Endometrium (tissue), 2 donors: Measurements from ENCODE around the gene EPS15.
"Not testable (repeated sequence)": the region's sequence is repeated elsewhere in the genome, so short reads cannot be mapped to it uniquely, and the experiment has no call there.

ENCODE experiments used
- FAIRE-seq: peaks from 2 replicates; lab custom pipeline; 2012; peaks lifted over from hg19 to GRCh38; lab: Jason Lieb, UNC
- donor health status: control.
- donor health status: control.

The EPS15 gene

DNA sequence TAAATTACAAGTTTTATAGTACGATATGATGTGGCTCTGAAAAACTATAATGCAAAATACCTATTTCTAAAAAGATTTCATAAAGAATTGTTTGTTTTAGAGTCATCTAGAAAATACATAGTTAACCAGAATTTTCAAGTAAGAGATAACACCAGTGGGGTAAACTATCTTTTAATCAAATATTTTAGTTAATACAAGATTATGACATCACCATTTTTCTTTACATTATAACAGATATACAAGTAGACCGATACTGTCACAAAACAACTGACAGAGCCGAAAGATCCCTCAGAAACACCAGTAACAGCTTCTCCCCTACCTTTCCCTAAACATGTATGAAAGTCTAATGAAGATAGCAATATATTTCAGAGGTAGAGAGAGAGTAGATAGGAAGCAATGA, 54.2 kb downstream of the EPS15 start:
- no peak for FAIRE-seq

- no peak for FAIRE-seq
Measured at GRCh38 chr1:51463561-51463960, 55.5 kb downstream of the EPS15 start.

DNA sequence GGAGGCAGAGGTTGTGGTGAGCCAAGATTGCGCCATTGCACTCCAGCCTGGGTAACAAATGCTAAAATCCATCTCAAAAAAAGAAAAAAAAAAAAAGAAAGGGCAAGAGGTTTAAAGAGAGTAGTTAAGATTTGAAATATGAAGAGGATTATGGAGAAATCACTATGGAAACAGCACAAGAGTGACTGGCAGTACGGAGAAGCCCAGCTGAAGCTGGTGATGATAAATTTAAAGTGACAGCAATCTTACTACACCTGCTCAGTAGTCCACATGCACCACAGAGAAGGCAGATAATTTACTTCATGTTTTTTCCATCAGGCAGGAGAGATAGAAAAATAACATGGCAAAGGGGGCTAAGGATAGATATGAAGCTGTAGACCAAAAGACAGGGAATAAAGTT, 56.8 kb downstream of the EPS15 start:
- FAIRE-seq: not testable (repeated sequence)

- FAIRE-seq: no peak
Measured at GRCh38 chr1:51454554-51454953, 64.5 kb downstream of the EPS15 start.

GRCh38 chr1:51453010-51453409, 66.1 kb downstream of the EPS15 start:
- FAIRE-seq: no peak

GRCh38 chr1:51448844-51449454, 70.1 kb downstream of the EPS15 start:
- not testable (repeated sequence) for FAIRE-seq

DNA sequence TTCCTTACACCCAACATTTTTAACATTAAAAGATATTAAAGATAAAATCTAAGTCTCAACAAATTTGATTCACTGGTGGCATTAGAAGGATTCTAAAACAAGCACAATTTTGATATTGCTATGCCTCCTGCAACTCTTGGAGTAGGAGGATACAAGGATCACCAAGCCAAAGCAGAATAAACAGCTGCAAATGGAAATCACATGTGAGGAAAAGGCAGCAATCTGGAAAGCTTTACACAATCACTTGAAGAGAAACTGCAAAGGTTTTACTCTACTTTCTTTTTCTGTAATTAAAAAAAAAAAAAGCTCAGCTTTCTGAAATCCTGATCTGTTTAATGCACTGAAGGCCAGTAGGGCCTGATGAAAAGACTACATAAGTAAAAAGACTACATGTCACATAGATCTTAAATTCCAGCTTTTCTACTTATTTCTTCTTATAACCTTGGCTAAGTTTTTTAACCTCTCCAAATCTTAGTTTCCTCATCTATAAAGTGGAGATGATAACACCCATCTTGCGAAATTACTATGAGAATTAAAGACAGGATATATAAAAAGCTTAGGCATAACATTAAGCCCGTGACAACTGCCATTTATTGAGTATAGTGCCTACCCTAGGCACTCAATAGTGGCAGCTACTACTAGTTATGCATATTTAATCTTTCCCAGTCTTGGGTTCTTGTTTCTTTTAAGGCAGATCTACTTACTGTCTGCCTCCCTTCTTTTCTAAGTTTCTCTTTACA, 73.5 kb downstream of the EPS15 start:
- peak; percentile 84 for FAIRE-seq

GRCh38 chr1:51444534-51445192, 74.4 kb downstream of the EPS15 start:
- no peak for FAIRE-seq

GRCh38 chr1:51444096-51444495, 75.0 kb downstream of the EPS15 start:
- no peak for FAIRE-seq

DNA sequence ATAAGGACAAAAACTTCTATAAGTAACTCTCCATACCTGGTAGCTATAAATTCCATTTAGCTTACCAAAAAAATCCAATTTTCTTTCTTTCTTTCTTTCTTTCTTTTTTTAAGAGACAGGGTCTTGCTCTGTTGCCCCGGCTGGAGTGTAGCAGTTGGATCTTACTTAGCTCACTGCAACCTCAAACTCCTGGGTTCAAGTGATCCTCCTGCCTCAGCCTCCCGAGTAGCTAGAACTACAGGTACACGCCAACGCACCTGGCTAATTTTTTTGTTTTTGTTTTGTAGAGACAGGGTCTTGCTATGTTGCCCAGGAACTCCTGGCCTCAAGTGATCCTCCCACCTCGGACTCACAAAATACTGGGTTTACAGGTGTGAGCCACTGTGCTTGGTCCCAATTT, 75.5 kb downstream of the EPS15 start:
- no peak for FAIRE-seq

DNA sequence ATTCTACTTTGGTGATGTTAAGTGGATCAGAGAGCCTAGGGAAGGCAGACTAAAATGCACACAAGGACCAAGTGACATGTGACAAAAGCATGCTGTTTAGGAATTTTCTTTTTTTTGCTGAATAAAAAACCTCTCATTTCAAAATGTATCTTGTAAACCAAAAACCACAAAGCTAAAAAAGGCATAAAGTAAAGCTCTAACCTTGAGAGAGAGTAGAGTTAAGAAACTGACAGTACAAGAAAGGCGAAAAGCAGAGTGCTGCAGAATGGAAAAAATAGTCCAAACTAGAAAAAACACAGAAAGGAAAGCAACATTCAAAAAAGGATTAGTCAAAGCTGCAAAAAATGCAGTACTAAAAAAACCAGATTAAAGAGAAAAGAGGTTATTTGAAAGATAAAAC, 76.5 kb downstream of the EPS15 start:
- FAIRE-seq: no peak

DNA sequence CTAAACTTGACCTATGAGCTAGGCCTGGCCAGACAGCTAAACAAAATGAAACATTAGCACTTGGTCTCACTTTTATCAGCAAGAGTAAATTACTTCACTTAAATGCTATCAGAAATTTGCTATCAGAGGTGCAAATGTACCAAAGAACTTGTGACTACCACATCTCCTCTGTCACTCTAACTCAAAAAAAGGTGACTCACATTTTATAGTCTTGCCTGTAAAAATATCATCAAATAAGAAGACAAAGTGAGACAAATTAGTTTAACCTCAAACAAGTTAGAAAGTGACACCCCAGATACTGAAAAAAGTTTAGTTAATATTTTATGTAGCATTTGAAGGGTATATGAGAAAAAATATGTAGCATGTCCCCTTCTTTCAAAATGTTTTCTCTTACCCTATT, 76.9 kb downstream of the EPS15 start:
- no peak for FAIRE-seq

DNA sequence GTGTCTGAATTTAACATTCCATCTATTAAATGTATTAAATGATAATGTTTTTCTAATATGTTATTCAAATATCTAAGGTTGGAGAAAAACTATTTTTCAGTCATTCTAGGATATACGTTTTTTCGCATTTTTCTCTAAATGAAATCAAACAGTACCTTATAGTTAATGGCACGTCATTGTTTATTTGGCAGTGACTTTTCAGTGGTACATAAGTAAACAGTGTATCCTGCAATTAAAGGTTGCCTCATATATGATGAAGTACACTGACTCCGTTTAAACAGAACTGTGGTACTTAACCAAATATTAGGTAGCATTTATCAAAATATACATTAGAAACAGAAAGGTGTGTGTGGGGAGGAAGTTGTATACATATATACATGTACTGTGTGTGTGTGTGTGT, 79.2 kb downstream of the EPS15 start:
- FAIRE-seq: no peak

DNA sequence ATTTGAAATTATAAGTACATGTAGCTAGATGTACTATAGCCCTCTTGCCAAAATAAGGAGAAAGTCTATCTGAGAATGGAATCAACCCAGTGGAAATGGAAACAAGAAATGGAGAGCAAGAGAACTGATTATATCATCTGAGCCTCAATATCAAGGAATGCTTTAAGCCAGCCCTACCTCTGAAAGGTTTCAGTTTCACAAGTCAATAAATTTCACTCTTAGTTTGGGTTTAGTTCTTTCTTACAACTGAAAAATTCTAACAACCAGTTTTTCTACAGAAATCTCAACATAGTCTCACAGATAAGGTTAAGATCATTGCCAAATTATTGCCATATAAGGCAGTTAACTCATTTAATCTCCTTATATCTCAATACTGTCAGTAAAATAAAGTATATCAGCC, 80.0 kb downstream of the EPS15 start:
- no peak for FAIRE-seq

DNA sequence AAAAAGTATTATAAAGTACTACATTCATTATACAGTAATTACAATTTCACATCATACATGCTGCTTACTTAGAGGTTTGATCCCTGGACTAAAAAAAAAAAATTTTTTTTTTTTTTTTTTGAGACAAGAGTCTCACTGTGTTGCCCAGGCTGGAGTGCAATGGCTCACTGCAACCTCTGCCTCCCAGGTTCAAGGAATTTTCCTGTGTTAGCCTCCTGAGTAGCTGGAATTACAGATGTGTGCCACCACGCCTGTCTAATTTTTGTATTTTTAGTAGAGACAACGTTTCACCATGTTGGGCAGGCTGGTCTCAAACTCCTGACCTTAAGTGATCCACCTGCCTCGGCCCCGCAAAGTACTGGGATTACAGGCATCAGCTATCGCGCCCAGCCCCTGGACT, 81.7 kb downstream of the EPS15 start:
- not testable (repeated sequence) for FAIRE-seq

DNA sequence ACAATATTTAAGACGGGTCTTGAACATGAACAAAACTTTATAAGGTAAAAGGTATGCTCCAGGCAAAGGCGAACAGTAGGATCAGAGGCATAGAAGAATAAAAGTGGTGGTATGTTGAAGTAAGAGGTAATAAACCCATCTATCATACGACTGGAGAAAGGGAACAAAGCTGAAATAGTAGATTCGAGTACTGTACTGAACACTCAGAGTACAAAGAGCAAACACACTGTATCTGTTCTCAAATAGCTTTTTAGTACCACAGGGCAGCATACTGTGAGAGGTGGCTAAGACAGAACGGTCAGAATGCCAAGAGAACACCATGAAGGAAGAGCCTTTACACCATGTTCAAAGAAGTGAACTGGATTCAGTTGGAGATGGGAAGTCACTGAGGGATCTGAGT, 83.2 kb downstream of the EPS15 start:
- no peak for FAIRE-seq

DNA sequence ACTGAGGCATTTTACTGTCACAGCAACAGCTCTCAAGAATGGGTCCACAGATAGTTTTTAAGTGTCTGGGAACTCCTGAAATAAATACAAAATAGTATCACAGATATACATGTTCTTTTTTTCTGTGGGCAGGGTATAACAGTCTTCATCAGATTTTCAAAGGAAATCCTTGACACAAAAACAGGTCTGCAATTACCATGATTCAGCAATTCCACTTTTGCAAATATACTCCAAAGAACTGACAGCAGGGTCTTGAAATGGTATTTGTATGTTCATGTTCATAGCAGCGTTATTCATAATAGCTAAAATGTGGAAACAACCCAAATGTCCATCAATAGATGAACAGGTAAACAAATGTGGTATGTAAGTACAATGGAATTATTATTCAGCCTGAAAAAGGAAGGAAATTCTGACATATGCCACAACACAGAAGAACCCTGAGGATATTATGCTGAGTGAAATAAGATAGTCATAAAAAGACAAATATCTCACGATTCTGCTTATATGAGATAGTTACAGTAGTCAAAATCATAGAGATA, 85.0 kb downstream of the EPS15 start:
- no peak for FAIRE-seq

GRCh38 chr1:51433269-51433971, 85.6 kb downstream of the EPS15 start:
- no peak for FAIRE-seq

- no peak for FAIRE-seq
Measured at GRCh38 chr1:51432146-51432545, 86.9 kb downstream of the EPS15 start.

DNA sequence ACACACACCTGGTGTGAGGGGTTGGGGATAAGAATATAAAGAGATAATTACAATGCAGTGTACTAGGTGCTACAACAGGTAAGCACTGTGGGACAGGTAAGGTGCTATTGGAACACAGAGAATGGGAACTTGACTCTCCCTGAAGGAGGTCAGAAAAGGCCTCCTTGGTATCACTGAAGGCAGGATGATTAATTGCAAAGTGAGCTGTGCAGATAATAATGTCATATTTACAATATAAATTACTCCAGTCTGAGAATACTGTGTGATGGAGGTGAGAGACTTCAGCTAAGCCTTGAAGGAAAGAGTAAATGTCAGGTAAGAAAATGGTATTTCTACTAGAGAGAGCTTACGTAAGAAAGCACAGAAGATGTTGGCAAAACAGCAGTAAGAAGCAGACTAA, 91.6 kb downstream of the EPS15 start:
- no peak for FAIRE-seq

DNA sequence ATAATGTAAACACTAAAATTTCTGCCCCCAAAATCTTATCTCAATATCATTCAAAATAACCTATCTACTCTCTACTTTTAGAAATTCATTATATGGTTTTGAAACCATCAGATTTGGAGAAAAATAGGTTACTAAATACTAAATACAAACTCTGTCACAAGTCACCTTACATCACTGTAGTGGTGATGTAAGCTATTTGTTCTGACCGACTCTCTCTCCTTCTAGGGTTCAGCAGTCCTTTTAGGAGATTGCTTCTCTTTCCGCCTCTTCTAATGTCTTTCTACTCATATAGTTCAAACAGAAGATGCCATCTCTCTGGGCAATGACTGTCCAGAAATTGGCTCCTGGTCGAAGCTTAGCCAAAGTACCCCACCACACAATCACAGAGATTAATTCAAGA, 93.1 kb downstream of the EPS15 start:
- no peak for FAIRE-seq

GRCh38 chr1:51425273-51425672, 93.8 kb downstream of the EPS15 start:
- no peak for FAIRE-seq
